Activated CD4-positive, alpha-beta T cell treated with anti-CD3 and anti-CD28 coated beads, Interleukin-2, Interleukin-6, amounts not matched to agents 100 ng/mL and 50 ng/mL, durations not matched to agents 16 hours and 8 hours (primary cell): ENCODE results near the gene GRID1.
"Not testable (repeated sequence)": the region's sequence is repeated elsewhere in the genome, so short reads cannot be mapped to it uniquely, and the experiment has no call there.

Source experiments
- DNase-seq: peaks from one replicate; pipeline ENCODE4 v3.0.0-alpha.2; 2020

Gene GRID1

GRCh38 chr10:85857791-85858190, 508.8 kb downstream of the GRID1 start:
- no peak for DNase-seq

GRCh38 chr10:85857305-85857704, 509.3 kb downstream of the GRID1 start:
- no peak for DNase-seq

DNA sequence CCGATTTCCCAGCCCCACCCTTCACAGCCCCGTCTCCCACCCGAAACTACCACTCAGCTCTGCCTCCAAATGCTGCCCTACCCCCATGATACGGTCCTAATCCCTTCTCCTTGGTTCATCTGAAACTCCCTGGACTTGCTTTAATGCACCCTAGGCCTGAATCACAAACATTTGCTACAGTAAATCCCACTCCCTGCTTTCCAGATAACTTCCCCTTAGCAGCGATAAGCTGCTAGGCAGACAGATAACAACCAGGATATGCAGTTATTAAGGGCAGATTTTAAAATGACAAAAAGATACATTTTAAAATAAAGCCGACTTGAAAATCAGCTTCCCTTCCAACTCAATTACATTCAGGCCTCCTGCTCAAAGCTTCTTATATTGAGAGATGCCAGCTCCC, 514.7 kb downstream of the GRID1 start:
- DNase-seq = no peak

GRCh38 chr10:85851325-85851724, 515.3 kb downstream of the GRID1 start:
- no peak for DNase-seq

DNA sequence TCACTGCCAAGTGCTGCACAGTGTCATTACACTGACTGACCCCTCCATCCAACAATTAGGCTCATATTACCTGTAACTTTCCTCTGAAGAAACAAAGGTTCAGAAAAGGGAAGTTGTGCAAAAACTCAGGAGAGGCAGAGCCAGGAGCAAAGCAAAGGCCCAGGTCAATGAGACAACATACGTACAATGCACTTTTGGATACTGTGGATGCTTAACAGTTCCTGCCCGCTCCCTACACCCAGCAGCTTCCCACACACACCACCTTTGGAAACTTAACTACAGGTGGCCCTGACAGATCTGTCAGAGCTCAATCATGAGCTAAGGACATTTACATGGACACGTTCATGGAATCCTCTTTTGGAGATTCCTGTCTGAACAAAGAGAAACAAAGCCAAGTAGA, 515.9 kb downstream of the GRID1 start:
- DNase-seq = no peak

GRCh38 chr10:85849315-85849714, 517.3 kb downstream of the GRID1 start:
- no peak for DNase-seq

GRCh38 chr10:85848756-85849155, 517.8 kb downstream of the GRID1 start:
- DNase-seq = no peak

GRCh38 chr10:85847085-85847484, 519.5 kb downstream of the GRID1 start:
- peak; percentile 55 for DNase-seq

- DNase-seq = not testable (repeated sequence)
These were observed 527.9 kb downstream of the GRID1 start for GRCh38 chr10:85838660-85839059.

GRCh38 chr10:85832988-85833387, 533.6 kb downstream of the GRID1 start:
- DNase-seq = no peak

DNA sequence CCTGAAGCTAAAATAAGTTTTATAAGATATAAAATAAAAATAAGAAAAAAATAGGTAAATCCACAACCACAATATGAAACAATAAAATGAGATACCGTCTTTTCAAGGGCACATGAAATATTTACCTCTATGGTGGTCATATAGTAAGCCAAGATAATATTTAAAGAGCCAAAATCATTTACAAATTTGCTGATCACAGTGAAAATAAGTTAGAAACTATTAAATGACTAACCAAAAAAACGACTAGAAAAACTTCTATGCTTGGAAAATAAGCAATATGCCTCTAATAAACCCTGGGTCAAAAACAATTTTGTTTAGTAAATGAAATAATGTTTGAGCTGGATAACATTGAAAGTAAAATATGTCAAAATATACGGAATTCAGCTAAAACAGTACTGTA, 535.2 kb downstream of the GRID1 start:
- DNase-seq = no peak

DNA sequence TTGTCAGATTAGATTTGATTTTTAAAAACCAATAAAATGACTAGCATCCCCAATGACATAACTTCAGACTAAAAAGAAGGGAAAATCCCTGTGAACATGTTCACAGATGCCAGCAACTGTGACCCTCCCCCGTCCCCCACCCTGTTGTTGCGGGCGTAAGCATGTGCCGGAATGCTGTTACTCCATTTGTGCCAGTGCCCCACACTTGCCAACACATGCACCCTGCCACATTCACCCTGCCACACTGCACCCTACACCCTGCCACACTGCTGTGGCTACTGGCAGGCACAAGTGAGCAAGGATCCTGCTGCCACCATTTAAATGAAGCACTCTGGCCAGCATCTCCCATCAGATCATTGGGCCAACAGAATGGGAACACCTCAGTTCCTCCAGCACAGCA, 540.2 kb downstream of the GRID1 start:
- no peak for DNase-seq

DNA sequence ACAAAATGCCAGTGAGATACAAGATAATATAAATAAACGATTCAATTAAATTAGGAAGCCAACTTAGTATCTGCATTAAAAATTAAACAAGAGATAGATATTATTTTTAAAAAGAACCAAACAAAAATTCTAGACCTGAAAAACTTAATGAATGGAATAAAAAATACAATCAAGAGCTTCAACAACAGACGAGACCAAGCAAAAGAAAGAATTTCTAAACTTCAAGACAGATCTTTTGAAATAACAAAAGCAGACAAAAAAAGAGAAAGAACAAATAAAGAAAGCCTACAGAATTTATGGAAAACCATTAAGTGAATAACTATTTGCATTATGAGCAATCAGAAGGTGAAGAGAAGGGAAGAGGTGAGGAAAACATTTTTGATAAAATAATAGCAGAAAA, 555.2 kb downstream of the GRID1 start:
- DNase-seq = no peak

DNA sequence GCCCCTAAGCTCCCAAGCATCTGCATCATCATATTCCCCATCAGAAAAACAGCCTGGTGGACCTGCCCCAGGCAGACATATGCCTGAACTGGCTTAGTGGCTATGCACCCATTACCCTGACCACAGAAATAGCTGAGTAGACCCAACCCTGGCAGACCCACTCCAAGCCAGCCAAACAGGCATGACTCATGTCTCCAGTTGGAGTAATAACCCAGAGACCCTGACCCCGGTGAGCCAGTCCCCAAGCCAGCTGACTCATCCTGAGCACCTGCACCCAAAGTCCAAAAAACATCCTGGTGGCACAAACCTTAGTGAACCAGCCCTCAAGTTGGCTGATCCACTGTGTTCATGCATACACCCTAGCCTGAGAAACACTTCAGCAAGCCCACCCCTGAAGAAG, 555.9 kb downstream of the GRID1 start:
- DNase-seq = no peak

DNA sequence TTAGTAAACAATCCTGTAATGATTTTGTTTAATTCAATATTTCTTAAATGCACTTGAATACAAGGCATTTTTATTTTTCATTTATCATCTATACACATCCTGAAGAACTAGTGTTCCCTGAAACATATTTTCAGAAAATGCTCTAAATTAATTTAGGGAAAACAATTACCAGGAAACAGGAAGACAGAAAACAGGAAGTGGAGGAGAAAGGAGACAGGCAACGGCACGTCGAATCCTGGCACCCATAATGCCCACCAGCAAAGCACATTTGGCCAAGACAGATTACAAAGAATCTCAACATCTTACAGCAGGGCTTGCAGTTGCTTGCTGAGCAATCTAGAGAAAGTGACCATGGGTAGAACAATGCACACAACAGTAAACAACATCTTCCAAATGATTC, 571.1 kb downstream of the GRID1 start:
- no peak for DNase-seq

GRCh38 chr10:85794553-85794952, 572.0 kb downstream of the GRID1 start:
- DNase-seq = no peak

DNA sequence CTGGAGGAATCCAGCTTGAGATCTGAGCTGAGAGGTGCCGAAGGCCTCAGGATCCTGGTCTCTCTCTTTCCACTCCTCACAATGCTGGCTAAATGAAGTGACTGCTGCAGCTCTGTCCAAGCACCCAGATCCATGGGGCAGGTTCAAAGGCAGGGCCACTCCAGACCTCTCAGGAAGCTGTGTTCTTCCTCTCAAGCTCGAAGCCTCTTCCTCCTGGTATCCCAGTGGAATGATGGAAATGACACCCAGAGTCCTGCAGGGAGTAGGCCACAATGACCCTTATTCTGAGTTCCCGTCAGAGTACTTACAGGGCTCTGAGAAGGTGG, 574.1 kb downstream of the GRID1 start:
- DNase-seq = no peak

DNA sequence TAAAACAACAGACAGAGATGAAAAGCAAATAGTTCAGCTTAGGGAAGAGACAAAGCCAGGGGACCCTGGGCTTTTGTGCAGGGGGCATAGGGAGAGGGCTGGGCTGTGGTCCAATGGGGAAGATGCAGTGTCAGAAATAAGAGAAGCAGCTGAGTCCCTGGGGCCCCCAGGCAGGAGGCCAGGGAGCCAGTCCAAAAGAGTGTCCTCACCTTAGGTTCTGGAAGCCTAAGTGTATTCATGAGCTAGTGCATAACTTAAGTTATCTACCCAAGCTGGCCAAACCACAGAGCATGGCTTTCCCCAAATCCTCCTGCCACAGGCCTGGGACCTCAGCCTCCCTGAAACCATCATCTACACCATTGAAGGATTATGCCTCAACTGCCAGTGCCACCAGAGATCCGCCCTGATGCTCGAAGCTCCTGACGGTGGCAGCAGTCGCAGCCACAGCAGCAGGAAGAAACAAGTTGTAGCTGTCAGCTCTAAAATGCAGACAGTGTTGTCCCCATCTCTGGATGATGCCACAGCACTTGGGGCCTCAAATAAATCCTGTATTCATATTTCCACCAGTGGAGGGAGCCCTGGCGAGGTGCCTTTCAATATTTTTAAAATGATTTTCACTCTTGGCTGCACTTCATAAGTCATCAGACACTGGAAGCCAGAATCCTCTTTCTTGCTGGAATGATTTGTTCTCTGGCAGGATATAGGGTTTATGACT, 574.6 kb downstream of the GRID1 start:
- peak; percentile 9 for DNase-seq

DNA sequence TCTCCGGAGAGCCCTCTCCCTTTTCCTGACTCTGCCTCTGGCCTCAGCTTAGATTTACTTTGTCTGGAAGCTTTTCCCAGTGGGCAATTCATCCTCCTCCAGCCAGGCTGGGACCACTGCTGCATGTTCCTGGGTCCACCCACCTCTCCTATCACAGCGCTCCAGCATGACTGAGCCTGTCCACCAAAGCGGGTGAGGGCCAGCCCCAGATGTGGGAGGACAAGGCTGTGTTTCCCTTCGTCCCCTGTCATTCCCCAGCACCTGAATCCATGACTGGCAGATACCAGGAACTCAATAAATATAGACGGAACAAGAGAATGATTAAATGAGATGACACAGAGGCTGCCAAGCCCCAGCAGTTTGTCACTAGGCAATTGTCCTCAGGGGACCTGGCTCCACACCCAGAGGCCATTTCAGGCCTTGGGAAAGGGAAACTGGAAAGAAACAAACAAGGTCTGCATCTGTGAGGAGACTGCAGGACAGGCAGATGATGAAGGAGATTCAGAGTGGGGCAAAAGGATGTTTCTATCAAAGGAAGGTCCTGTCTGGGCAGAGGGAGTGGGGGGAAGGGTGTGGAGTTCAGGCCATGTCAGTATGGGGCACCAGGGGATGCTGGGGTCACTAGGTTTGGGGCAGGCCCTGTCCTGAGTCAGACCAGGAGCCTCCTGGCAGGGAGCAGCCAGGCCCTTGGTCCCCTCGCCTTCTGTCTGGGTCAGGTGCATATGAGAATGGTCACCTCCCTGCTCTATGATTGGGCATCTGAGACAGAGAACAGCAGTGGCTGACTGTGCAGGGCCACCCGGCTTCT, 576.4 kb downstream of the GRID1 start:
- no peak for DNase-seq

GRCh38 chr10:85789125-85789524, 577.5 kb downstream of the GRID1 start:
- DNase-seq = no peak

DNA sequence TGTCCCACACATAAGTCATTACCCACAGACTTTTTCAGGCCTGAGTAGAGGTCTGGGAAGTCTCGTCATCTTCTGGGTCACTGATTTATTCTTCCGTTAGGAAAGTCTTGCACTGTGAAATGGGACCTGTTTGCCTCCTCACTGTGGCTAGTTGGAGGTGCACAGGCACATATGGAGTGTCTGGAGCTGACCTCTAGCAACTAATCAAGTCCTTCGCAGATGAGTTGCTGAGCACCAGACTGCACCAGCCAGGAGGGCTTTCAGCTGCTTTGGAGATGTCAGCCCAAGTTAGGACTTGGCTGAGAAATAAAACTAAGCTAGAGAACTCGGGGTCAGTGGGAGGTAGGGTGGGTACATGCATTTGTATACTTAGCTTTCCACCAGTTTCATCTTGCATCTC, 578.0 kb downstream of the GRID1 start:
- DNase-seq = no peak

GRCh38 chr10:85787881-85788280, 578.7 kb downstream of the GRID1 start:
- DNase-seq = no peak

DNA sequence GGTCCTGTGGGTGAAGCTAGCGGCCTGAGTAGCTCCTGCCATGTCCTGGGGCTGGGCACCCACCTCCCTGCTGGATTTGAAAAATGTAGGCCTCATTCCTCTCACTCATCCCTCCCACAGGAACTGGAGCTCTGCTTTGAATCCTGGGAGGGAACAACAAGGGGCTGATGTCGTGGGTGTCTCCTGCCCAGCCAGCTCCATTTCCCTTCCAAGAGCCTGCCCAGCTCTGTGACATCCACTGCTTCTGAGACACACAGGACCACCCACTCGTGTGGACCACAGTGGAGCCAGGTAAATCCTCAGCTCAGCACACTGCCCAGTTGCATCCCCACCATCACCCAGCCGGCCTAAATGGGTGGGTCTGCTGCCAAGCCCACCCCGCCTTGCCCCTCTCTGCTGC, 579.2 kb downstream of the GRID1 start:
- DNase-seq = no peak

DNA sequence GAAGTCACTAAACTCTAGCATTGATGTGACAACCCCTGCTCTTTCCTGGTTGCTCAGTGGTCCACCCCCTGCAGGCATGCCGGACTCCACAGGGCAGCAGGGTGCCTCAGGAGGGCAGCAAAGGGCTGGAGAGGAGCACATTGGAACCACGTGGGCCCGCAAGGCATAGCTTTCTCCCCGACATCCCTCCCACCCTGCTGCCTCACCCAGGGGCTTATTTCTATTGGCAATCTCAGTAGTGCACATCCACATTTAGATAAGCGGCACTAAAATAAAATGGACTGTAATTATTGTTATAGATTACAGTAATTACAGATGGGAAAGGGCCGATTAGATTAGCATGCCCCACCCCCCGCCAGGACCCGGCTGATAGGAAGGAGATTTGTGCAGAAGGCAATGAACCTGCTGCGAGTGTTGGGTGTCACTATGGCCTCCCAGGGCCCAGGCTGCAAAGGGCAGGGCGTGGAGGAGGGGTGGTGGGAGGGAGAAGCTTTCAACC, 580.1 kb downstream of the GRID1 start:
- DNase-seq = peak; percentile 11

- DNase-seq = no peak
These were observed 581.8 kb downstream of the GRID1 start for GRCh38 chr10:85784792-85785191.
